ENCODE measurements around the gene TSSK6.

The TSSK6 gene

GRCh38 chr19:19514881-19515641 lies at the start of gene TSSK6:
TSSK6 (minus strand) TSS chr19:19515548; CDS start chr19:19515427, 121 bp downstream.
- no peak for DNase-seq (ENCODE audit: low spot score)

- no peak for DNase-seq (ENCODE audit: low spot score)
Observed at GRCh38 chr19:19563348-19563848, 48.0 kb upstream of the TSSK6 start.

GRCh38 chr19:19562665-19563347 lies 47.5 kb upstream of the TSSK6 start:
- DNase-seq (ENCODE audit: low spot score) = no peak

- no peak for DNase-seq (ENCODE audit: low spot score)
Observed at GRCh38 chr19:19561946-19562664, 46.8 kb upstream of the TSSK6 start.

GRCh38 chr19:19559931-19560330 lies 44.6 kb upstream of the TSSK6 start:
- no peak for DNase-seq (ENCODE audit: low spot score)

- no peak for DNase-seq (ENCODE audit: low spot score)
Observed at GRCh38 chr19:19558636-19559035, 43.3 kb upstream of the TSSK6 start.

GRCh38 chr19:19558055-19558454 lies 42.7 kb upstream of the TSSK6 start:
- DNase-seq (ENCODE audit: low spot score) = no peak

- no peak for DNase-seq (ENCODE audit: low spot score)
Observed at GRCh38 chr19:19554074-19555023, 39.0 kb upstream of the TSSK6 start.

- DNase-seq (ENCODE audit: low spot score) = no peak
Observed at GRCh38 chr19:19553670-19554069, 38.3 kb upstream of the TSSK6 start.

GRCh38 chr19:19552798-19553197 lies 37.5 kb upstream of the TSSK6 start:
- DNase-seq (ENCODE audit: low spot score) = no peak

- DNase-seq (ENCODE audit: low spot score) = peak; percentile 67
Observed at GRCh38 chr19:19551853-19552192, 36.5 kb upstream of the TSSK6 start.

- no peak for DNase-seq (ENCODE audit: low spot score)
Observed at GRCh38 chr19:19550972-19551852, 35.9 kb upstream of the TSSK6 start.

- peak; percentile 62 for DNase-seq (ENCODE audit: low spot score)
Observed at GRCh38 chr19:19550485-19550929, 35.2 kb upstream of the TSSK6 start.

GRCh38 chr19:19549804-19550464 lies 34.6 kb upstream of the TSSK6 start:
- no peak for DNase-seq (ENCODE audit: low spot score)

- no peak for DNase-seq (ENCODE audit: low spot score)
Observed at GRCh38 chr19:19548915-19549759, 33.8 kb upstream of the TSSK6 start.

- no peak for DNase-seq (ENCODE audit: low spot score)
Observed at GRCh38 chr19:19547674-19548336, 32.5 kb upstream of the TSSK6 start.

- DNase-seq (ENCODE audit: low spot score) = no peak
Observed at GRCh38 chr19:19546751-19547162, 31.4 kb upstream of the TSSK6 start.

GRCh38 chr19:19545707-19546106 lies 30.4 kb upstream of the TSSK6 start:
- no peak for DNase-seq (ENCODE audit: low spot score)
